GM12878 (cell line): ENCODE measurements around the gene MRPS23. TPM values are rescaled to one million over a fixed set of nuclear protein-coding genes. Genes with fewer than 3 reads are reported as not detected.

Source experiments
- ATAC-seq: fragments of 200-7000 bp; cut with Tn5 transposase; 3 replicates; pipeline ENCODE4 v1.9.1; 2020; ENCODE audit warnings: mild to moderate bottlenecking, moderate library complexity
- BruUV-seq: library from RNA; stranded (reverse); fragments of 400-500 nt; replicated peaks from 2 replicates; lab custom pipeline; 2021; lab: Mats Ljungman, UMichigan
- CTCF ChIA-PET: fragments of 300-600 bp; sonication (Branson Sonifier 250); formaldehyde crosslinking; extraction: SDS; loops from one replicate; lab custom pipeline; 2021; ENCODE audit warnings: inconsistent platforms; lab: Yijun Ruan, JAX
- POLR2A ChIA-PET: fragments of 350-600 bp; formaldehyde crosslinking; extraction: SDS; loops from one replicate; lab custom pipeline; 2021; ENCODE audit warnings: inconsistent platforms; lab: Charles Lee
- RAD21 ChIA-PET: fragments of 300-600 bp; sonication (Branson Sonifier 250); formaldehyde crosslinking; loops from one replicate; lab custom pipeline; 2023; ENCODE audit warnings: antibody characterized with exemption; ENCODE audit not compliant: unreplicated experiment; lab: Charles Lee
- SMC1A ChIA-PET: fragments of 300-600 bp; sonication (Branson Sonifier 250); formaldehyde crosslinking; loops from one replicate; lab custom pipeline; 2023; ENCODE audit not compliant: unreplicated experiment, uncharacterized antibody; lab: Charles Lee
- DNase-seq: peaks from one replicate; pipeline ENCODE4 v3.0.0-alpha.2; 2011; ENCODE audit warnings: low read depth, low spot score
- FAIRE-seq: peaks from 3 replicates; lab custom pipeline; 2011; peaks lifted over from hg19 to GRCh38; lab: Jason Lieb, UNC
- H2AFZ ChIP-seq: 2 replicates; pipeline ENCODE4 v1.6.0; 2011; ENCODE audit warnings: low read depth, low read length, control low read depth; ENCODE audit not compliant: control insufficient read depth
- H3K27ac ChIP-seq: 2 replicates; pipeline ENCODE4 v1.5.1; 2011; ENCODE audit warnings: control low read depth; ENCODE audit not compliant: control insufficient read depth, insufficient read depth
- H3K27me3 ChIP-seq, 2 experiments: replicated peaks in 1 of 2; 2 replicates each; pipeline versions ENCODE4 v1.6.0 to v1.6.1; 2011; ENCODE audit warnings: low read length in 1 of 2; ENCODE audit not compliant: control insufficient read depth in 2 of 2, insufficient read depth in 2 of 2
- H3K36me3 ChIP-seq, 2 experiments: 2 replicates each; pipeline ENCODE4 v1.5.1; 2011; ENCODE audit warnings: low read length in 1 of 2; ENCODE audit not compliant: control insufficient read depth in 2 of 2, insufficient read depth in 2 of 2
- H3K4me1 ChIP-seq: 2 replicates; pipeline ENCODE4 v1.6.1; 2011; ENCODE audit warnings: mild to moderate bottlenecking, low read length, moderate library complexity, mixed read lengths; ENCODE audit not compliant: control insufficient read depth, insufficient read depth
- H3K4me2 ChIP-seq: 2 replicates; pipeline ENCODE4 v1.6.0; 2011; ENCODE audit warnings: control low read depth; ENCODE audit not compliant: control insufficient read depth, insufficient read depth
- H3K4me3 ChIP-seq: fragments of 200-600 bp; sonication (generic); 2 replicates; pipeline ENCODE4 v1.5.1; 2016
- H3K79me2 ChIP-seq: 2 replicates; pipeline ENCODE4 v1.6.0; 2011; ENCODE audit warnings: low read length; ENCODE audit not compliant: control insufficient read depth, insufficient read depth
- H3K9ac ChIP-seq: 2 replicates; pipeline ENCODE4 v1.8.0; 2011; ENCODE audit warnings: low read length, control low read depth, mixed read lengths; ENCODE audit not compliant: control insufficient read depth, insufficient read depth
- H3K9me3 ChIP-seq: replicated peaks from 3 replicates; pipeline ENCODE4 v1.5.1; 2011; ENCODE audit warnings: mild to moderate bottlenecking, low read length; ENCODE audit not compliant: control insufficient read depth, insufficient read depth
- H4K20me1 ChIP-seq: 2 replicates; pipeline ENCODE4 v1.6.0; 2011; ENCODE audit not compliant: control insufficient read depth, insufficient read depth
- ATF2 ChIP-seq: IDR thresholded peaks from 2 replicates; pipeline ENCODE4 v1.6.1; 2012; ENCODE audit warnings: low read length, inconsistent platforms
- BCL3 ChIP-seq: IDR thresholded peaks from 2 replicates; pipeline ENCODE4 v1.6.1; 2011; ENCODE audit warnings: borderline replicate concordance, low read depth, mild to moderate bottlenecking, moderate library complexity, low read length; ENCODE audit not compliant: insufficient read depth, poor library complexity, severe bottlenecking
- CBX3 ChIP-seq: fragments of 200-600 bp; sonication (generic); IDR thresholded peaks from 2 replicates; pipeline ENCODE4 v1.6.1; 2016; ENCODE audit warnings: low read depth, borderline replicate concordance
- CUX1 ChIP-seq: IDR thresholded peaks from 2 replicates; pipeline ENCODE4 v1.6.1; 2012; ENCODE audit warnings: improper control_type of control experiment, low read depth, low read length; ENCODE audit not compliant: insufficient replicate concordance
- DPF2 ChIP-seq: fragments of 450-650 bp; IDR thresholded peaks from 2 replicates; pipeline ENCODE4 v1.6.1; 2017; ENCODE audit warnings: mild to moderate bottlenecking
- JUND ChIP-seq: IDR thresholded peaks from 2 replicates; pipeline ENCODE4 v1.6.1; 2012; ENCODE audit warnings: low read depth, mild to moderate bottlenecking, low read length, improper control_type of control experiment, moderate library complexity
- MLLT1 ChIP-seq: fragments of 450-650 bp; IDR thresholded peaks from 2 replicates; pipeline ENCODE4 v1.6.1; 2016; ENCODE audit warnings: mild to moderate bottlenecking
- NBN ChIP-seq: fragments of 450-650 bp; IDR thresholded peaks from 2 replicates; pipeline ENCODE4 v1.6.1; 2016
- NFYB ChIP-seq: IDR thresholded peaks from 2 replicates; pipeline ENCODE4 v1.6.1; 2011; ENCODE audit warnings: low read depth, mild to moderate bottlenecking, low read length, improper control_type of control experiment, moderate library complexity; ENCODE audit not compliant: insufficient read depth
- NR2C2 ChIP-seq: IDR thresholded peaks from 2 replicates; pipeline ENCODE4 v1.6.1; 2011; ENCODE audit warnings: borderline replicate concordance, low read depth; ENCODE audit not compliant: control insufficient read depth, insufficient read length
- RBBP5 ChIP-seq: fragments of 200-600 bp; sonication (generic); conservative IDR thresholded peaks from 2 replicates; pipeline ENCODE4 v1.6.1; 2016
- SIN3A ChIP-seq: IDR thresholded peaks from 2 replicates; pipeline ENCODE4 v1.6.1; 2012; ENCODE audit warnings: low read depth, low read length, improper control_type of control experiment
- TBL1XR1 ChIP-seq: IDR thresholded peaks from 2 replicates; pipeline ENCODE4 v1.6.1; 2012; ENCODE audit warnings: low read depth, low read length, improper control_type of control experiment
- WRNIP1 ChIP-seq: IDR thresholded peaks from 2 replicates; pipeline ENCODE4 v1.6.1; 2011; ENCODE audit warnings: low read depth, low read length, improper control_type of control experiment, borderline replicate concordance
- ZBED1 ChIP-seq: IDR thresholded peaks from 2 replicates; pipeline ENCODE4 v1.6.1; 2016; ENCODE audit warnings: borderline replicate concordance
- ZNF217 ChIP-seq: fragments of 450-650 bp; IDR thresholded peaks from 2 replicates; pipeline ENCODE4 v1.6.1; 2017; ENCODE audit warnings: antibody characterized with exemption, mild to moderate bottlenecking
- WGBS: methylation state at CpG from one replicate; pipeline ENCODE4 v1.1.6; 2016; ENCODE audit warnings: low lambda C conversion rate; ENCODE audit not compliant: insufficient replicate concordance, insufficient coverage; ENCODE audit errors: missing lambda C conversion rate; 5-methylcytosine and 5-hydroxymethylcytosine counted together
- in situ Hi-C: fragments of 300-500 bp; cut with MboI; formaldehyde crosslinking; loops from 9 replicates; pipeline ENCODE4 v1.14.3; 2018; ENCODE audit warnings: mixed read lengths
- intact Hi-C: fragments of 100-400 bp; cut with micrococcal nuclease; formaldehyde crosslinking; loops from one replicate; pipeline ENCODE4 v1.14.2; 2022; ENCODE audit not compliant: unreplicated experiment
- polyA plus RNA-seq, 11 experiments: library from polyadenylated mRNA; depleted of rRNA in 4 of 11; unstranded in 6 of 11; stranded (reverse) in 5 of 11; fragments of >200 nt; fragmentation: Nextera tagmentation in 4 of 11; fragmentation: Illumina TruSeq in 1 of 11; extraction: Ambion mirVana in 4 of 11; extraction: Trizol in 1 of 11; gene quantifications; 1 replicate in 1 of 11; 2 replicates in 10 of 11; pipeline versions ENCODE4 v1.2.1 to v1.2.3, GENCODE V29; 2011 to 2016; ENCODE audit warnings: inconsistent platforms in 2 of 11, missing spikeins in 2 of 11, low read depth in 1 of 11
- total RNA-seq, 4 experiments: library from RNA; depleted of rRNA in 3 of 4; stranded (reverse); fragments of >200 nt in 3 of 4; fragmentation: Illumina TruSeq in 1 of 4; extraction: Trizol in 1 of 4; gene quantifications; 2 replicates each; pipeline versions ENCODE4 v1.2.1 to v1.2.3, GENCODE V29; 2013 to 2021

The MRPS23 gene
- total and polyA plus RNA-seq, 10 of the 15 experiments (the other 5 are each of a cell fraction or from before 2014, with no cell fraction given) = 65.3 to 237 (median 87.9) TPM

GRCh38 chr17:57864273-57864672, 14.4 kb upstream of the MRPS23 start:
- RAD21 ChIA-PET = interaction anchor here (0.9 to 1.0 kb wide), 2 partner anchors 33 to 132 kb away, joined by 3 read pairs; no protein-coding TSS in a partner anchor
- FAIRE-seq = no peak
- Histone ChIP-seq H3K36me3 (no peaks in the 10 kb centered on the region), H3K27me3 (no peaks in the 10 kb centered on the region; a peak in 2 of 4 replicates), H3K4me1 (peaks cover 22% of the 10 kb centered on the region), H3K9me3 (no peaks in the 10 kb centered on the region; the same call in 2 of the 3 replicates), H3K4me2 (no peak overlapping the region), H3K79me2 (no peaks in the 10 kb centered on the region), H3K9ac (no peak overlapping the region), H2AFZ (no peak overlapping the region), H4K20me1 (no peaks in the 10 kb centered on the region), H3K4me3 (no peak overlapping the region), H3K27ac (no peak overlapping the region)
- no peak for DNase-seq
- SMC1A ChIA-PET = interaction anchor here (0.8 to 14.5 kb wide), 4 partner anchors 118 to 248 kb away, joined by 3 to 341 read pairs (median 4); no protein-coding TSS in a partner anchor
- POLR2A ChIA-PET = no interaction called here
- CTCF ChIA-PET = interaction anchor here (0.7 to 18.2 kb wide), 3 partner anchors 14 to 134 kb away, joined by 3 to 708 read pairs (median 4); partner anchors contain the start of gene SRSF1
- BruUV-seq = no TSS peak
- 58% methylated on average over 8 of the region's 8 CpGs for WGBS
- in situ Hi-C loops (no loop called here), intact Hi-C loops (no loop called here)
- no peak for ATAC-seq
- no peak for TF ChIP-seq CUX1
- TF ChIP-seq DPF2 = no peak
- TF ChIP-seq NBN = no peak
- no peak for TF ChIP-seq WRNIP1
- TF ChIP-seq CBX3 = no peak
- TF ChIP-seq BCL3 = no peak
- no peak for TF ChIP-seq JUND
- no peak for TF ChIP-seq ATF2
- TF ChIP-seq NFYB = no peak
- no peak for TF ChIP-seq RBBP5
- no peak for TF ChIP-seq SIN3A
- no peak for TF ChIP-seq ZNF217
- TF ChIP-seq NR2C2 = no peak
- no peak for TF ChIP-seq ZBED1
- TF ChIP-seq TBL1XR1 = no peak
- TF ChIP-seq MLLT1 = no peak
